HCT116 (cell line): ENCODE data around the gene TNNC2. TPM values are rescaled to one million over a fixed set of nuclear protein-coding genes. Genes with fewer than 3 reads are reported as not detected.

ENCODE experiments used
- ATAC-seq: fragments of 200-7000 bp; cut with Tn5 transposase; 2 replicates; pipeline ENCODE4 v1.9.1; 2020; ENCODE audit warnings: mild to moderate bottlenecking, moderate library complexity
- BruUV-seq: library from RNA; stranded (reverse); fragments of 400-500 nt; replicated peaks from 2 replicates; lab custom pipeline; 2021; lab: Mats Ljungman, UMichigan
- CTCF ChIA-PET: fragments of 300-600 bp; sonication (Branson Sonifier 250); formaldehyde crosslinking; loops from one replicate; lab custom pipeline; 2021; ENCODE audit warnings: antibody characterized with exemption; lab: Charles Lee
- POLR2A ChIA-PET: fragments of 300-600, 350-600 bp; sonication (Branson Sonifier 250); formaldehyde crosslinking; loops from one replicate; lab custom pipeline; 2021; ENCODE audit warnings: antibody characterized with exemption; lab: Charles Lee
- RAD21 ChIA-PET, 2 experiments: fragments of 300-600 bp; sonication (Branson Sonifier 250); formaldehyde crosslinking; loops; one replicate each; lab custom pipeline; 2023; ENCODE audit warnings: low total read pairs in 2 of 2; ENCODE audit not compliant: uncharacterized antibody in 2 of 2, unreplicated experiment in 2 of 2, low non-redundant PET in 1 of 2; lab: Charles Lee
- DNase-seq: peaks from one replicate; pipeline ENCODE4 v3.0.0-alpha.2; 2010; ENCODE audit warnings: low read depth, low spot score
- H2AFZ ChIP-seq: fragments of 200-600 bp; shearing (Covaris generic), sonication (generic); 2 replicates; pipeline ENCODE4 v1.6.1; 2017; ENCODE audit warnings: low read depth, mixed run types, mixed read lengths, antibody characterized with exemption, low read length; ENCODE audit not compliant: poor library complexity, severe bottlenecking
- H3K27ac ChIP-seq: 2 replicates; pipeline ENCODE4 v1.5.1; 2012; ENCODE audit warnings: low read depth, low read length
- H3K27me3 ChIP-seq: fragments of 200-600 bp; sonication (generic); 2 replicates; pipeline ENCODE4 v1.6.1; 2016; ENCODE audit warnings: mixed run types, low read length, mixed read lengths; ENCODE audit not compliant: insufficient read depth
- H3K36me3 ChIP-seq, 2 experiments: fragments of 200-500 bp in 1 of 2; fragments of 200-600 bp in 1 of 2; sonication (Bioruptor generic) in 1 of 2; sonication (generic) in 1 of 2; 2 replicates each; pipeline versions ENCODE4 v1.5.1 to v1.6.1; 2014 to 2016; ENCODE audit warnings: low read length in 2 of 2, inconsistent platforms in 1 of 2, mixed read lengths in 1 of 2, mixed run types in 1 of 2; ENCODE audit not compliant: insufficient read depth in 2 of 2, control insufficient read depth in 1 of 2
- H3K4me1 ChIP-seq, 2 experiments: fragments of 200-600 bp in 1 of 2; sonication (generic) in 1 of 2; 2 replicates each; pipeline versions ENCODE4 v1.5.1 to v1.6.1; 2012 to 2017; ENCODE audit warnings: low read length in 2 of 2, inconsistent platforms in 1 of 2, mild to moderate bottlenecking in 1 of 2, mixed read lengths in 1 of 2, mixed run types in 1 of 2, moderate library complexity in 1 of 2; ENCODE audit not compliant: insufficient read depth in 2 of 2, control insufficient read depth in 1 of 2
- H3K4me2 ChIP-seq: fragments of 200-600 bp; sonication (generic); 2 replicates; pipeline ENCODE4 v1.6.1; 2017; ENCODE audit warnings: mixed run types, low read length, mixed read lengths
- H3K4me3 ChIP-seq, 2 experiments: fragments of 200-600 bp in 1 of 2; sonication (generic) in 1 of 2; replicated peaks in 1 of 2; 2 replicates each; pipeline ENCODE4 v1.5.1; 2011 to 2016; ENCODE audit warnings: low read length in 2 of 2, control low read depth in 1 of 2, low read depth in 1 of 2, mild to moderate bottlenecking in 1 of 2, mixed read lengths in 1 of 2, mixed run types in 1 of 2
- H3K79me2 ChIP-seq: fragments of 200-600 bp; sonication (generic); 2 replicates; pipeline ENCODE4 v1.6.1; 2017; ENCODE audit warnings: mild to moderate bottlenecking, mixed run types, low read length, moderate library complexity, mixed read lengths; ENCODE audit not compliant: insufficient read depth
- H3K9ac ChIP-seq: fragments of 200-600 bp; sonication (generic); 2 replicates; pipeline ENCODE4 v1.6.1; 2016; ENCODE audit warnings: low read length, mixed read lengths
- H3K9me2 ChIP-seq: fragments of 200-600 bp; sonication (generic), shearing (Covaris generic); 2 replicates; pipeline ENCODE4 v1.6.1; 2017; ENCODE audit warnings: mixed run types, mild to moderate bottlenecking, moderate library complexity; ENCODE audit not compliant: insufficient read depth
- H3K9me3 ChIP-seq, 2 experiments: fragments of 200-500 bp in 1 of 2; fragments of 200-600 bp in 1 of 2; sonication (Bioruptor generic) in 1 of 2; sonication (generic) in 1 of 2; 2 replicates each; pipeline ENCODE4 v1.6.1; 2014 to 2017; ENCODE audit warnings: low read length in 2 of 2, mixed read lengths in 2 of 2, inconsistent platforms in 1 of 2, low read depth in 1 of 2, mild to moderate bottlenecking in 1 of 2, mixed run types in 1 of 2, moderate library complexity in 1 of 2; ENCODE audit not compliant: control insufficient read depth in 1 of 2, insufficient read depth in 1 of 2
- H4K20me1 ChIP-seq: fragments of 200-600 bp; sonication (generic), shearing (Covaris generic); 2 replicates; pipeline ENCODE4 v1.6.1; 2017; ENCODE audit warnings: mixed run types, mild to moderate bottlenecking, moderate library complexity; ENCODE audit not compliant: insufficient read depth
- CBX3 ChIP-seq: IDR thresholded peaks from 2 replicates; pipeline ENCODE4 v1.6.1; 2012; ENCODE audit warnings: low read depth
- CEBPB ChIP-seq: IDR thresholded peaks from 2 replicates; pipeline ENCODE4 v1.6.1; 2012; ENCODE audit warnings: low read depth
- EGR1 ChIP-seq: IDR thresholded peaks from 2 replicates; pipeline ENCODE4 v1.6.1; 2012; ENCODE audit warnings: low read depth
- ELF1 ChIP-seq: IDR thresholded peaks from 2 replicates; pipeline ENCODE4 v1.6.1; 2012; ENCODE audit warnings: low read depth, borderline replicate concordance
- EZH2phosphoT487 ChIP-seq: fragments of 200-600 bp; IDR thresholded peaks from 2 replicates; pipeline ENCODE4 v1.6.1; 2018; ENCODE audit warnings: antibody characterized with exemption, borderline replicate concordance
- FOSL1 ChIP-seq: IDR thresholded peaks from 2 replicates; pipeline ENCODE4 v1.6.1; 2012; ENCODE audit warnings: low read depth
- JUND ChIP-seq: IDR thresholded peaks from 2 replicates; pipeline ENCODE4 v1.6.1; 2012
- POLR2A ChIP-seq: IDR thresholded peaks from 2 replicates; pipeline ENCODE4 v1.7.0; 2011; ENCODE audit warnings: borderline replicate concordance; ENCODE audit not compliant: insufficient read depth, insufficient read length; ENCODE audit errors: extremely low read depth
- POLR2AphosphoS5 ChIP-seq: IDR thresholded peaks from 2 replicates; pipeline ENCODE4 v1.6.1; 2011; ENCODE audit warnings: mild to moderate bottlenecking, low read depth, low read length, moderate library complexity
- RAD21 ChIP-seq: IDR thresholded peaks from 2 replicates; pipeline ENCODE4 v1.6.1; 2012; ENCODE audit warnings: low read depth, mild to moderate bottlenecking
- SIN3A ChIP-seq: IDR thresholded peaks from 2 replicates; pipeline ENCODE4 v1.6.1; 2012; ENCODE audit warnings: low read depth
- SP1 ChIP-seq: IDR thresholded peaks from 2 replicates; pipeline ENCODE4 v1.6.1; 2012; ENCODE audit warnings: low read depth
- YY1 ChIP-seq: IDR thresholded peaks from 2 replicates; pipeline ENCODE4 v1.6.1; 2011; ENCODE audit warnings: low read length, low read depth, moderate library complexity, mild to moderate bottlenecking; ENCODE audit not compliant: insufficient replicate concordance; ENCODE audit errors: extremely low read depth
- intact Hi-C: fragments of 100-400 bp; cut with micrococcal nuclease; formaldehyde crosslinking; loops from 2 replicates; pipeline ENCODE4 v1.10.0; 2022
- total RNA-seq: library from RNA; stranded (reverse); gene quantifications from one replicate; pipeline ENCODE4 v1.2.1, GENCODE V29; 2021; ENCODE audit not compliant: unreplicated experiment
- TF ChIP-seq, protein P1 (sequence below): IDR thresholded peaks from 2 replicates; pipeline ENCODE4 v1.6.1; 2012; ENCODE audit warnings: low read depth
- TF ChIP-seq, protein P2 (sequence below): IDR thresholded peaks from 2 replicates; pipeline ENCODE4 v1.6.1; 2011; ENCODE audit warnings: mild to moderate bottlenecking, low read length, moderate library complexity; ENCODE audit not compliant: insufficient replicate concordance; ENCODE audit errors: extremely low read depth

Gene TNNC2
- total RNA-seq, 1 experiment from 2014 or later, result not detected

DNA sequence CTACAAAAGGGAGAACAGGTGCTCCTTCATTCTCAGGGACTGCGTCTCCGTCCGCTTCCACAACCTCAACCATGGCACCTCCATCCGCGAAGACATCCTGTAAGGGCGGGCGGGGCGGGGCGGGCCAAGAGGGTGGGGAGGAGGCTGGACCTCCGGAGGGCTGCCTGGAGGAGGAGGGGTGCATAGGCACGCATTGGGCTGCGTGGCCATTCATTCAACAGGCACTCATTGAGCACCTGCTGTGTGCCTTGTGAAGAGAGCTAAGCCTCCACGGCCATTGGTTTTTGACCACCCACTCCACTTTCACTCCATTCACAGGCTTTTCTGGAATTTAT, 30.7 kb upstream of the TNNC2 start:
- no peaks in the 10 kb centered on the region for H3K9me3 ChIP-seq
- intact Hi-C loops, result no loop called here
- RAD21 ChIA-PET, result no interaction called here
- no peaks in the 10 kb centered on the region for H3K9me2 ChIP-seq
- no peaks in the 10 kb centered on the region for H4K20me1 ChIP-seq
- peak overlapping the region; percentile 95 for H3K4me2 ChIP-seq
- ATAC-seq, result peak; percentile 6
- BruUV-seq, result no TSS peak
- POLR2A ChIA-PET, result interaction anchor here (1.9 kb wide), 1 partner anchor 24 kb away, joined by 8 read pairs; the partner anchor contains the start of gene ZSWIM1
- H3K4me1 ChIP-seq, result peaks cover 15 to 36% of the 10 kb centered on the region in 2 experiments
- H3K4me3 ChIP-seq, result peak overlapping the region; percentile 72 to 96
- no peaks in the 10 kb centered on the region for H3K27me3 ChIP-seq
- DNase-seq, result no peak
- H2AFZ ChIP-seq, result no peak overlapping the region
- no peaks in the 10 kb centered on the region for H3K36me3 ChIP-seq
- 0 out of 2 replicates have a peak, but pooled peaks cover 12% of the 10 kb centered on the region for H3K79me2 ChIP-seq
- no peak overlapping the region for H3K9ac ChIP-seq
- CTCF ChIA-PET, result interaction anchor here (1.6 kb wide), 1 partner anchor 23 kb away, joined by 3 read pairs; the partner anchor contains the start of gene ZSWIM1
- TF ChIP-seq, protein P1, sequence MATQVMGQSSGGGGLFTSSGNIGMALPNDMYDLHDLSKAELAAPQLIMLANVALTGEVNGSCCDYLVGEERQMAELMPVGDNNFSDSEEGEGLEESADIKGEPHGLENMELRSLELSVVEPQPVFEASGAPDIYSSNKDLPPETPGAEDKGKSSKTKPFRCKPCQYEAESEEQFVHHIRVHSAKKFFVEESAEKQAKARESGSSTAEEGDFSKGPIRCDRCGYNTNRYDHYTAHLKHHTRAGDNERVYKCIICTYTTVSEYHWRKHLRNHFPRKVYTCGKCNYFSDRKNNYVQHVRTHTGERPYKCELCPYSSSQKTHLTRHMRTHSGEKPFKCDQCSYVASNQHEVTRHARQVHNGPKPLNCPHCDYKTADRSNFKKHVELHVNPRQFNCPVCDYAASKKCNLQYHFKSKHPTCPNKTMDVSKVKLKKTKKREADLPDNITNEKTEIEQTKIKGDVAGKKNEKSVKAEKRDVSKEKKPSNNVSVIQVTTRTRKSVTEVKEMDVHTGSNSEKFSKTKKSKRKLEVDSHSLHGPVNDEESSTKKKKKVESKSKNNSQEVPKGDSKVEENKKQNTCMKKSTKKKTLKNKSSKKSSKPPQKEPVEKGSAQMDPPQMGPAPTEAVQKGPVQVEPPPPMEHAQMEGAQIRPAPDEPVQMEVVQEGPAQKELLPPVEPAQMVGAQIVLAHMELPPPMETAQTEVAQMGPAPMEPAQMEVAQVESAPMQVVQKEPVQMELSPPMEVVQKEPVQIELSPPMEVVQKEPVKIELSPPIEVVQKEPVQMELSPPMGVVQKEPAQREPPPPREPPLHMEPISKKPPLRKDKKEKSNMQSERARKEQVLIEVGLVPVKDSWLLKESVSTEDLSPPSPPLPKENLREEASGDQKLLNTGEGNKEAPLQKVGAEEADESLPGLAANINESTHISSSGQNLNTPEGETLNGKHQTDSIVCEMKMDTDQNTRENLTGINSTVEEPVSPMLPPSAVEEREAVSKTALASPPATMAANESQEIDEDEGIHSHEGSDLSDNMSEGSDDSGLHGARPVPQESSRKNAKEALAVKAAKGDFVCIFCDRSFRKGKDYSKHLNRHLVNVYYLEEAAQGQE, result no peak
- TF ChIP-seq YY1 (no peak), EGR1 (no peak), SP1 (no peak), CBX3 (no peak), FOSL1 (no peak), JUND (no peak), ELF1 (no peak), RAD21 (no peak), CEBPB (no peak), EZH2phosphoT487 (no peak), POLR2AphosphoS5 (no peak), SIN3A (no peak), POLR2A (no peak)
- TF ChIP-seq, protein P2, sequence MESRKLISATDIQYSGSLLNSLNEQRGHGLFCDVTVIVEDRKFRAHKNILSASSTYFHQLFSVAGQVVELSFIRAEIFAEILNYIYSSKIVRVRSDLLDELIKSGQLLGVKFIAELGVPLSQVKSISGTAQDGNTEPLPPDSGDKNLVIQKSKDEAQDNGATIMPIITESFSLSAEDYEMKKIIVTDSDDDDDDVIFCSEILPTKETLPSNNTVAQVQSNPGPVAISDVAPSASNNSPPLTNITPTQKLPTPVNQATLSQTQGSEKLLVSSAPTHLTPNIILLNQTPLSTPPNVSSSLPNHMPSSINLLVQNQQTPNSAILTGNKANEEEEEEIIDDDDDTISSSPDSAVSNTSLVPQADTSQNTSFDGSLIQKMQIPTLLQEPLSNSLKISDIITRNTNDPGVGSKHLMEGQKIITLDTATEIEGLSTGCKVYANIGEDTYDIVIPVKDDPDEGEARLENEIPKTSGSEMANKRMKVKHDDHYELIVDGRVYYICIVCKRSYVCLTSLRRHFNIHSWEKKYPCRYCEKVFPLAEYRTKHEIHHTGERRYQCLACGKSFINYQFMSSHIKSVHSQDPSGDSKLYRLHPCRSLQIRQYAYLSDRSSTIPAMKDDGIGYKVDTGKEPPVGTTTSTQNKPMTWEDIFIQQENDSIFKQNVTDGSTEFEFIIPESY, result no peak
- peak overlapping the region; percentile 46; the same call in 1 of the 2 replicates for H3K27ac ChIP-seq
